Right lobe of liver (tissue), 4 donors: ENCODE measurements around the gene CHRNB2.

Source experiments
- CTCF ChIP-seq, 4 donors: fragments of 200-600 bp in 3 of 4; fragments of 450-650 bp in 1 of 4; IDR thresholded peaks; one replicate each; pipeline versions ENCODE4 v1.5.1 to v1.8.0; 2016 to 2022; ENCODE audit warnings: antibody characterized with exemption in 4 of 4, mild to moderate bottlenecking in 2 of 4
- POLR2A ChIP-seq: fragments of 450-650 bp; IDR thresholded peaks from one replicate; pipeline ENCODE4 v1.6.1; 2017; ENCODE audit warnings: antibody characterized with exemption, mild to moderate bottlenecking
- donor health status: DM: no; HTN: no; CAD: no.
- donor health status: DM: no; HTN: no; CAD: no.
- donor health status: DM: no; HTN: yes; CAD: no.

- TF ChIP-seq CTCF (IDR thresholded peaks at IDR 0.05) = no peak
- TF ChIP-seq POLR2A = no peak
Observed at GRCh38 chr1:154584267-154584994, 16.9 kb downstream of the CHRNB2 start.
